ENCODE results near the gene LMX1A. TPM values are rescaled to one million over a fixed set of nuclear protein-coding genes. Genes with fewer than 3 reads are reported as not detected.

LMX1A gene
- total and polyA plus RNA-seq, 9 of the 15 experiments (the other 6 are each of a cell fraction or from before 2014, with no cell fraction given), result not detected

DNA sequence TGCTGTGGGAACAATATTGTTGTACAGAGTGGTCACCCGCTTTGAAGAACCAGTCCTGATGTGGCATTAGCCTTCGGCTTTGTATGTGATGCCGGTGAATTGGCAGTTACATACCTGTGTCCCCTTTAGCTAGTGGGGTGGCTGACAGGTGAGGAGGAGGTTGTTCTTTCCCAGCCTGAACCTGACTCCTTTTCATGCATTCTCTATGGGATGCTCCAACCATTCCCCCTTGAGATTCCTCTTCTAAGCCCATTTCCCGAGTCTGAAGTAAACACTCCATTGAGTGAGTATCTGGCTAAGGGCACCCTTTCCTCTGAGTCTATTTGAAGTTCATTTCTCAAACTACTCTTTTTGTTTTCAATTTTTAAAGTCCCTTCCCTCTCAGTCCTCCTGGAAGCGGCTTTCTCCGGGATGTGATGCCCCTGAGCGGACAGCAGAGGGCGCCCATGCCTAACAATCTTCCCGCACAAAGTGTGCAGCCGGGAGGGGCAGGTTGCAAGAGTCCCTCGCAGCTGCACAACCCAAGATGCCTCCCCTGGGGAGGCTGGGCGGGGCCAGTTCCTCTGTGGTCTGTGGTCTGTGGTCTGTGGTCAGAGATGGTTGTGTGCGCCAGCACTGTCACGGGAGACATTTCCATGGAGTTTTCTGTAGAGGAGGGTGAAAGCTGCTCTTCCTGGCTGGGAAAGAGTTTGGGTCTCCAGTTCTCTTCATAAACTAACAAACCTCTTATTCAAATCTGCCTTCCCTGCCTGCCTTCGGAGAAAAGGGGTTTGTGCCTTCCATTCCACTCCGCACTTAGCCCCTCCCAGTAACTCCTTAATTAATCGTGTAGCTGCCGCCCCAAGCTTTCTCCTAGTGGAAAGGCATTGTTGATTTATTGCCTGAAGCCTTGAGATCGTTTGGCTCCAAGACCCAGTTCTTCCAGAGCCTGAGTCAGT lies 36.4 kb upstream of the LMX1A start (continued):
- TF ChIP-seq SAP30 (IDR thresholded peaks at IDR 0.05; ENCODE audit: borderline replicate concordance, insufficient read depth, low read depth, low read length, poor library complexity, severe bottlenecking), result no peak

DNA sequence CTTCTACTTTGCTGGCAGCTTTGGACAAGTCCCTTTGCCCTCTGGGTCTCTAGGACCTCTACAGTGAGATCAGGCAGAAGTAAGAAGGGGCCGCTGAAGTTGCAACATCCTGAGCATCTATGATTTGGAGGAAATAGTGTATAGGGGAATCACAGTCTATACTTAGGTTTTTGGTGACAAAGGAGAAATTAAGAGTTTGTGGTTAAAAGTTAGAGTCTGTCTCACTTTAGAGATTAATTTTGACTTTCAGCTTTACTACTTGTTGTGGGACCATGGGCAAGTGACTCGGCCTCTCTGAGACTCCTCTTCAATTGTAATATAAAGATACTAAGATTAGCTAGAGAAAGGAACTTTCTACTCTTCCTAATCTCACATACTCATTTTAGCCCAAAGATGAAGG lies 33.1 kb upstream of the LMX1A start:
- no peak for FAIRE-seq
- Histone ChIP-seq H3K9me3 (replicated peaks; ENCODE audit: control insufficient read depth, insufficient read depth, low read depth, low read length) (no peaks in the 10 kb centered on the region), H3K9me1 (ENCODE audit: control insufficient read depth, insufficient read depth, low read length) (peaks cover 4% of the 10 kb centered on the region), H3K79me2 (ENCODE audit: control insufficient read depth, insufficient read depth, low read length) (no peaks in the 10 kb centered on the region), H3K36me3 (ENCODE audit: control insufficient read depth, insufficient read depth, low read length) (no peaks in the 10 kb centered on the region), H3K27ac (ENCODE audit: extremely low read depth, low read depth, low read length) (no peak overlapping the region), H3K9ac (ENCODE audit: insufficient read depth in 1 of 2, low read depth in 2 of 2, low read length in 2 of 2) (no peak overlapping the region), H3K4me2 (ENCODE audit: insufficient read depth, low read length) (no peak overlapping the region), H3K4me3 (no peak overlapping the region), H2AFZ (ENCODE audit: low read depth, low read length) (no peak overlapping the region), H4K20me1 (replicated peaks; ENCODE audit: control insufficient read depth, insufficient read depth, low read length) (peaks cover 6% of the 10 kb centered on the region), H3K4me1 (replicated peaks in 1 of 2; ENCODE audit: control insufficient read depth in 2 of 2, insufficient read depth in 2 of 2, low read length in 2 of 2) (peaks cover 5 to 7% of the 10 kb centered on the region in 2 experiments; a peak in 3 of 5 replicates), H3K27me3 (ENCODE audit: control insufficient read depth in 2 of 2, insufficient read depth in 2 of 2, low read length in 2 of 2) (peaks cover 3 to 7% of the 10 kb centered on the region in 2 experiments; a peak in 4 of 5 replicates)
- CTCF ChIA-PET (ENCODE audit: low intra/inter-chr PET ratio), result no interaction called here
- no peak for ATAC-seq
- BruUV-seq (replicated peaks), result no TSS peak
- WGBS (ENCODE audit: insufficient coverage, low coverage, missing lambda C conversion rate), result 3% methylated on average over 2 of the region's 2 CpGs
- DNase-seq (ENCODE audit: extremely low read depth in 1 of 4, low spot score in 3 of 4), result no peak
- intact Hi-C loops (cut with micrococcal nuclease) (loop anchor here (5.0 kb wide), 3 partner anchors 328 to 1043 kb away; no protein-coding TSS in a partner anchor), in situ Hi-C loops (cut with MboI) (loop anchor here (5.0 to 10.0 kb wide), 2 partner anchors 208 to 525 kb away; no protein-coding TSS in a partner anchor)
- POLR2A ChIA-PET, result no interaction called here
- TF ChIP-seq ZNF124 (CRISPR knock-in tag; IDR thresholded peaks at IDR 0.05) (no peak), DMBX1 (CRISPR knock-in tag; IDR thresholded peaks at IDR 0.05; ENCODE audit: borderline replicate concordance) (no peak), FOXA1 (IDR thresholded peaks at IDR 0.05; ENCODE audit: borderline replicate concordance) (no peak), ZNF318 (IDR thresholded peaks at IDR 0.05; ENCODE audit: borderline replicate concordance in 1 of 2, low read depth in 1 of 2) (no peak), STAG1 (CRISPR knock-in tag; IDR thresholded peaks at IDR 0.05; ENCODE audit: borderline replicate concordance) (no peak), XRCC5 (IDR thresholded peaks at IDR 0.05; ENCODE audit: low read depth, low read length) (no peak), MXI1 (IDR thresholded peaks at IDR 0.05; ENCODE audit: low read depth, low read length) (no peak), SRSF3 (IDR thresholded peaks at IDR 0.05; ENCODE audit: insufficient read depth, low read length) (no peak), ZNF311 (CRISPR knock-in tag; IDR thresholded peaks at IDR 0.05) (no peak)
